Loucy (cell line): ENCODE measurements around the gene MRS2.

Experiments used
- H2AFZ ChIP-seq: fragments of 200-600 bp; sonication (generic); 2 replicates; pipeline ENCODE4 v1.6.0; 2016; ENCODE audit warnings: antibody characterized with exemption, mild to moderate bottlenecking, low read length, moderate library complexity
- H3F3A ChIP-seq: fragments of 200-600 bp; 2 replicates; pipeline ENCODE4 v1.6.0; 2016; ENCODE audit warnings: antibody characterized with exemption, low read depth, mild to moderate bottlenecking
- H3K27me3 ChIP-seq: fragments of 200-600 bp; sonication (generic); 2 replicates; pipeline ENCODE4 v1.6.1; 2014; ENCODE audit warnings: low read length, mild to moderate bottlenecking; ENCODE audit not compliant: insufficient read depth, poor library complexity, severe bottlenecking
- H3K36me3 ChIP-seq: fragments of 200-600 bp; sonication (generic); 2 replicates; pipeline ENCODE4 v1.6.1; 2016; ENCODE audit warnings: low read length; ENCODE audit not compliant: insufficient read depth
- H3K4me1 ChIP-seq: fragments of 200-600 bp; sonication (generic); 2 replicates; pipeline ENCODE4 v1.5.1; 2014; ENCODE audit warnings: low read length, mild to moderate bottlenecking; ENCODE audit not compliant: insufficient read depth, poor library complexity, severe bottlenecking
- H3K4me2 ChIP-seq: fragments of 200-600 bp; sonication (generic); 2 replicates; pipeline ENCODE4 v1.6.0; 2014; ENCODE audit warnings: antibody characterized with exemption, low read length, low read depth, mild to moderate bottlenecking; ENCODE audit not compliant: poor library complexity, severe bottlenecking
- H3K4me3 ChIP-seq: fragments of 200-600 bp; sonication (generic); 2 replicates; pipeline ENCODE4 v1.5.1; 2014; ENCODE audit warnings: low read length, mild to moderate bottlenecking, mixed read lengths; ENCODE audit not compliant: poor library complexity, severe bottlenecking
- H3K79me2 ChIP-seq: fragments of 200-600 bp; sonication (generic); 2 replicates; pipeline ENCODE4 v1.6.1; 2014; ENCODE audit warnings: low read length; ENCODE audit not compliant: insufficient read depth
- H3K9ac ChIP-seq: fragments of 200-600 bp; sonication (generic); 2 replicates; pipeline ENCODE4 v1.6.0; 2014; ENCODE audit warnings: mild to moderate bottlenecking, low read depth, low read length, moderate library complexity; ENCODE audit not compliant: poor library complexity, severe bottlenecking
- H3K9me2 ChIP-seq: fragments of 200-600 bp; sonication (generic); replicated peaks from 2 replicates; pipeline ENCODE4 v1.6.1; 2016; ENCODE audit warnings: low read depth, low read length, mixed read lengths
- H3K9me3 ChIP-seq: fragments of 200-600 bp; sonication (generic); 2 replicates; pipeline ENCODE4 v1.6.1; 2014; ENCODE audit warnings: mild to moderate bottlenecking, antibody characterized with exemption, low read length, low read depth; ENCODE audit not compliant: insufficient read depth
- H4K20me1 ChIP-seq: fragments of 200-600 bp; sonication (generic); 2 replicates; pipeline ENCODE4 v1.6.0; 2014; ENCODE audit warnings: antibody characterized with exemption, low read length, mild to moderate bottlenecking; ENCODE audit not compliant: insufficient read depth, poor library complexity, severe bottlenecking
- EZH2phosphoT487 ChIP-seq: fragments of 200-600 bp; IDR thresholded peaks from 2 replicates; pipeline ENCODE4 v1.6.1; 2018; ENCODE audit warnings: antibody characterized with exemption, mild to moderate bottlenecking, moderate library complexity, borderline replicate concordance
- TF ChIP-seq, protein P1 (sequence below): fragments of 200-600 bp; sonication (generic); conservative IDR thresholded peaks from 2 replicates; pipeline ENCODE4 v1.5.1; 2014; ENCODE audit warnings: mild to moderate bottlenecking, antibody characterized with exemption, low read length

MRS2 gene

GRCh38 chr6:24458941-24459340, 56.2 kb downstream of the MRS2 start:
- Histone ChIP-seq H3F3A (no peaks in the 10 kb centered on the region), H3K4me2 (no peak overlapping the region)
- no peak for TF ChIP-seq EZH2phosphoT487
- TF ChIP-seq, protein P1, sequence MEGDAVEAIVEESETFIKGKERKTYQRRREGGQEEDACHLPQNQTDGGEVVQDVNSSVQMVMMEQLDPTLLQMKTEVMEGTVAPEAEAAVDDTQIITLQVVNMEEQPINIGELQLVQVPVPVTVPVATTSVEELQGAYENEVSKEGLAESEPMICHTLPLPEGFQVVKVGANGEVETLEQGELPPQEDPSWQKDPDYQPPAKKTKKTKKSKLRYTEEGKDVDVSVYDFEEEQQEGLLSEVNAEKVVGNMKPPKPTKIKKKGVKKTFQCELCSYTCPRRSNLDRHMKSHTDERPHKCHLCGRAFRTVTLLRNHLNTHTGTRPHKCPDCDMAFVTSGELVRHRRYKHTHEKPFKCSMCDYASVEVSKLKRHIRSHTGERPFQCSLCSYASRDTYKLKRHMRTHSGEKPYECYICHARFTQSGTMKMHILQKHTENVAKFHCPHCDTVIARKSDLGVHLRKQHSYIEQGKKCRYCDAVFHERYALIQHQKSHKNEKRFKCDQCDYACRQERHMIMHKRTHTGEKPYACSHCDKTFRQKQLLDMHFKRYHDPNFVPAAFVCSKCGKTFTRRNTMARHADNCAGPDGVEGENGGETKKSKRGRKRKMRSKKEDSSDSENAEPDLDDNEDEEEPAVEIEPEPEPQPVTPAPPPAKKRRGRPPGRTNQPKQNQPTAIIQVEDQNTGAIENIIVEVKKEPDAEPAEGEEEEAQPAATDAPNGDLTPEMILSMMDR = no peak

GRCh38 chr6:24460966-24461365, 58.2 kb downstream of the MRS2 start:
- Histone ChIP-seq H3K4me3 (no peak overlapping the region), H3K4me1 (no peaks in the 10 kb centered on the region), H3K9me2 (no peaks in the 10 kb centered on the region), H3K4me2 (no peak overlapping the region), H3K36me3 (no peaks in the 10 kb centered on the region), H3K9me3 (no peaks in the 10 kb centered on the region), H3K9ac (no peak overlapping the region), H4K20me1 (no peaks in the 10 kb centered on the region), H3K27me3 (no peaks in the 10 kb centered on the region), H3F3A (no peaks in the 10 kb centered on the region), H2AFZ (no peak overlapping the region), H3K79me2 (no peaks in the 10 kb centered on the region)
- TF ChIP-seq, protein P1 = no peak
- no peak for TF ChIP-seq EZH2phosphoT487

More at GRCh38 chr6:24458941-24459340, 56.2 kb downstream of the MRS2 start:
- Histone ChIP-seq H3K9ac (no peak overlapping the region), H3K4me3 (no peak overlapping the region), H3K9me3 (no peaks in the 10 kb centered on the region), H3K79me2 (no peaks in the 10 kb centered on the region), H3K36me3 (no peaks in the 10 kb centered on the region), H3K9me2 (no peaks in the 10 kb centered on the region), H3K27me3 (no peaks in the 10 kb centered on the region), H4K20me1 (no peaks in the 10 kb centered on the region), H3K4me1 (no peaks in the 10 kb centered on the region), H2AFZ (no peak overlapping the region)

DNA sequence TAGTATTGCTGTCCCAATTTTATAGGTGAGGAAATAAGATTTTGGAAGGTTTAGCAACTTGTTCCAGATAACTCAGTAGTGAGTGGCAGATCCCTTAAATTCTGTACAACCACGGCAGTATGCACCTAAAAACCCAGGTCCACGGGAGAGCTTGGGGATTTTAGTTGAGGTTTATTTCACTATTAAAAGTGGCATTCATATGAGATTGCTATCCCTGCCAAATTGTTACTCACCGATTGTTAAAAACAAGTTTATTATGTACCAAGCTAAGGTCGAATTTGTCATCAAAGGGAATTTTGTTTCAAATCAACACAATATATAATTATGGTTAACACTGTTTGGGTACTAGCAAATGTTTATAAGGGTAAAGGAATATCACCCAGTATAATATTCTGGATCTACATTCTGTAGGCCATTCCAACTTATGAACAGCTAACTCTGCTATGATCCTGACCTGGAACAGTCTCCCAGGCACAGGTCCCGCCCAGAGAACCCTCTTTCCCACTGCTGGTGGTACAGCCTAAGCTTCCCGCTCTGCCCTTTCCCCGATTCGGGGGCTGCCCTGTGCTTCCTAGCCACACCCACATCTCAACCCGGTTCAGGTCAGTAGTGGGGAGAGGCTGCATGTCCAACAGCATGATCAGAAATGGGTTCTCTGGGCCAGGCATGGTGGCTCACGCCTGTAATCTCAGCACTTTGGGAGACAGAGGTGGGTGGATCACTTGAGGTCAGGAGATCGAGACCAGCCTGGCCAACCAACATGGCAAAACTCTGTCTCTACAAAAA, 61.7 kb downstream of the MRS2 start:
- Histone ChIP-seq H3K4me1 (no peaks in the 10 kb centered on the region), H3K36me3 (no peaks in the 10 kb centered on the region), H3K9ac (no peak overlapping the region), H3K9me2 (no peaks in the 10 kb centered on the region), H3K4me2 (no peak overlapping the region), H3K27me3 (no peaks in the 10 kb centered on the region), H2AFZ (no peak overlapping the region), H3K9me3 (no peaks in the 10 kb centered on the region), H4K20me1 (no peaks in the 10 kb centered on the region), H3K79me2 (no peaks in the 10 kb centered on the region), H3K4me3 (no peak overlapping the region), H3F3A (no peaks in the 10 kb centered on the region)
- TF ChIP-seq, protein P1 = no peak
- TF ChIP-seq EZH2phosphoT487 = no peak
